ENCODE results near the gene MAP3K20.

- TF ChIP-seq, protein P1, sequence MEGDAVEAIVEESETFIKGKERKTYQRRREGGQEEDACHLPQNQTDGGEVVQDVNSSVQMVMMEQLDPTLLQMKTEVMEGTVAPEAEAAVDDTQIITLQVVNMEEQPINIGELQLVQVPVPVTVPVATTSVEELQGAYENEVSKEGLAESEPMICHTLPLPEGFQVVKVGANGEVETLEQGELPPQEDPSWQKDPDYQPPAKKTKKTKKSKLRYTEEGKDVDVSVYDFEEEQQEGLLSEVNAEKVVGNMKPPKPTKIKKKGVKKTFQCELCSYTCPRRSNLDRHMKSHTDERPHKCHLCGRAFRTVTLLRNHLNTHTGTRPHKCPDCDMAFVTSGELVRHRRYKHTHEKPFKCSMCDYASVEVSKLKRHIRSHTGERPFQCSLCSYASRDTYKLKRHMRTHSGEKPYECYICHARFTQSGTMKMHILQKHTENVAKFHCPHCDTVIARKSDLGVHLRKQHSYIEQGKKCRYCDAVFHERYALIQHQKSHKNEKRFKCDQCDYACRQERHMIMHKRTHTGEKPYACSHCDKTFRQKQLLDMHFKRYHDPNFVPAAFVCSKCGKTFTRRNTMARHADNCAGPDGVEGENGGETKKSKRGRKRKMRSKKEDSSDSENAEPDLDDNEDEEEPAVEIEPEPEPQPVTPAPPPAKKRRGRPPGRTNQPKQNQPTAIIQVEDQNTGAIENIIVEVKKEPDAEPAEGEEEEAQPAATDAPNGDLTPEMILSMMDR (IDR thresholded peaks at IDR 0.05), result no peak
- no peak for TF ChIP-seq POLR2AphosphoS5 (IDR thresholded peaks at IDR 0.05)
Observed at GRCh38 chr2:173119944-173120343, 44.3 kb downstream of the MAP3K20 start.
